SK-N-SH (cell line): Measurements from ENCODE around the gene HIF1A. TPM values are rescaled to one million over a fixed set of nuclear protein-coding genes. Genes with fewer than 3 reads are reported as not detected.

Experiments
- CTCF ChIA-PET: fragments of 300-600, 350-600 bp; formaldehyde crosslinking; extraction: SDS; loops from one replicate; lab custom pipeline; 2021; lab: Yijun Ruan, JAX
- POLR2A ChIA-PET: fragments of 350-600 bp; sonication (Branson Sonifier 250); formaldehyde crosslinking; extraction: SDS; loops from one replicate; lab custom pipeline; 2020; ENCODE audit warnings: antibody characterized with exemption, inconsistent platforms; lab: Yijun Ruan, JAX
- DNase-seq: peaks from one replicate; pipeline ENCODE4 v3.0.0; 2012
- H2AFZ ChIP-seq: fragments of 200-600 bp; sonication (generic); 2 replicates; pipeline ENCODE4 v1.8.1; 2016; ENCODE audit warnings: antibody characterized with exemption, mild to moderate bottlenecking, low read depth
- H3F3A ChIP-seq: fragments of 200-600 bp; sonication (generic); replicated peaks from 2 replicates; pipeline ENCODE3; 2016; ENCODE audit warnings: antibody characterized with exemption, mild to moderate bottlenecking; ENCODE audit not compliant: insufficient read depth
- H3K27ac ChIP-seq, 2 experiments: fragments of 200-500 bp in 1 of 2; fragments of 200-600 bp in 1 of 2; sonication (Bioruptor generic) in 1 of 2; sonication (generic), shearing (Covaris generic) in 1 of 2; 2 replicates each; pipeline versions ENCODE4 v1.5.1 to v1.6.1; 2014 to 2016; ENCODE audit warnings: low read depth in 2 of 2, inconsistent platforms in 1 of 2, low read length in 1 of 2, mild to moderate bottlenecking in 1 of 2, mixed read lengths in 1 of 2
- H3K27me3 ChIP-seq: fragments of 200-600 bp; sonication (generic), shearing (Covaris generic); 2 replicates; pipeline ENCODE4 v1.6.1; 2016; ENCODE audit warnings: mixed run types; ENCODE audit not compliant: insufficient read depth
- H3K36me3 ChIP-seq, 2 experiments: fragments of 200-500 bp in 1 of 2; fragments of 200-600 bp in 1 of 2; sonication (Bioruptor generic) in 1 of 2; sonication (generic) in 1 of 2; replicated peaks in 1 of 2; 2 replicates each; pipeline versions ENCODE3 to v1.5.1; 2014 to 2016; ENCODE audit warnings: low read length in 1 of 2, mild to moderate bottlenecking in 1 of 2; ENCODE audit not compliant: insufficient read depth in 2 of 2, control insufficient read depth in 1 of 2
- H3K4me1 ChIP-seq, 2 experiments: fragments of 200-500 bp in 1 of 2; fragments of 200-600 bp in 1 of 2; sonication (Bioruptor generic) in 1 of 2; sonication (generic), shearing (Covaris generic) in 1 of 2; 2 replicates each; pipeline versions ENCODE4 v1.5.1 to v1.6.1; 2014 to 2016; ENCODE audit warnings: low read depth in 1 of 2, low read length in 1 of 2, mixed run types in 1 of 2; ENCODE audit not compliant: insufficient read depth in 2 of 2, control insufficient read depth in 1 of 2
- H3K4me2 ChIP-seq: fragments of 200-600 bp; sonication (generic), shearing (Covaris generic); 2 replicates; pipeline ENCODE4 v1.6.1; 2017; ENCODE audit warnings: mixed run types
- H3K4me3 ChIP-seq, 2 experiments: fragments of 200-500 bp in 1 of 2; fragments of 200-600 bp in 1 of 2; sonication (Bioruptor generic) in 1 of 2; sonication (generic), shearing (Covaris generic) in 1 of 2; 2 replicates each; pipeline versions ENCODE4 v1.5.1 to v1.8.1; 2014 to 2016; ENCODE audit warnings: low read depth in 2 of 2, inconsistent platforms in 1 of 2, low read length in 1 of 2, mild to moderate bottlenecking in 1 of 2, mixed read lengths in 1 of 2, moderate library complexity in 1 of 2
- H3K79me2 ChIP-seq: fragments of 200-600 bp; sonication (generic); 2 replicates; pipeline ENCODE4 v1.8.1; 2017; ENCODE audit warnings: mild to moderate bottlenecking; ENCODE audit not compliant: insufficient read depth
- H3K9ac ChIP-seq: fragments of 200-600 bp; sonication (generic); 2 replicates; pipeline ENCODE4 v1.6.1; 2017; ENCODE audit warnings: mixed run types
- H3K9me2 ChIP-seq: fragments of 200-600 bp; sonication (generic); 2 replicates; pipeline ENCODE4 v1.6.1; 2017; ENCODE audit warnings: mixed run types
- H3K9me3 ChIP-seq: fragments of 200-600 bp; sonication (generic); 2 replicates; pipeline ENCODE4 v1.6.1; 2017; ENCODE audit warnings: mixed run types, mild to moderate bottlenecking, moderate library complexity
- H4K20me1 ChIP-seq: fragments of 200-600 bp; sonication (generic); 2 replicates; pipeline ENCODE4 v1.6.1; 2017; ENCODE audit warnings: mild to moderate bottlenecking, mixed run types; ENCODE audit not compliant: insufficient read depth
- FOSL2 ChIP-seq: IDR thresholded peaks from 2 replicates; pipeline ENCODE4 v1.4.0; 2012; ENCODE audit warnings: low read depth, mild to moderate bottlenecking, moderate library complexity, borderline replicate concordance
- GABPA ChIP-seq: IDR thresholded peaks from 2 replicates; pipeline ENCODE4 v1.4.0; 2012; ENCODE audit warnings: low read depth, mild to moderate bottlenecking
- GATA2 ChIP-seq: sonication (generic); formaldehyde crosslinking; IDR thresholded peaks from 2 replicates; pipeline ENCODE4 v1.5.0; 2020; ENCODE audit warnings: mild to moderate bottlenecking, missing genetic modification reagents
- IRF3 ChIP-seq: fragments of 150-350 bp; IDR thresholded peaks from 2 replicates; pipeline ENCODE4 v1.6.1; 2016; ENCODE audit warnings: mild to moderate bottlenecking, low read depth, low read length
- MXI1 ChIP-seq: IDR thresholded peaks from 2 replicates; pipeline ENCODE4 v1.6.1; 2012; ENCODE audit warnings: mild to moderate bottlenecking, low read depth, low read length, improper control_type of control experiment
- NRF1 ChIP-seq: IDR thresholded peaks from 2 replicates; pipeline ENCODE4 v1.6.1; 2012; ENCODE audit warnings: low read depth, mild to moderate bottlenecking, low read length
- POLR2AphosphoS5 ChIP-seq: IDR thresholded peaks from 2 replicates; pipeline ENCODE4 v1.6.1; 2012; ENCODE audit warnings: low read depth, low read length
- RXRA ChIP-seq: IDR thresholded peaks from 2 replicates; pipeline ENCODE4 v1.4.0; 2012; ENCODE audit warnings: low read depth, mild to moderate bottlenecking, borderline replicate concordance
- SIN3A ChIP-seq: IDR thresholded peaks from 2 replicates; pipeline ENCODE4 v1.6.1; 2012; ENCODE audit warnings: low read depth, mild to moderate bottlenecking, low read length, moderate library complexity, borderline replicate concordance
- TEAD4 ChIP-seq: IDR thresholded peaks from 2 replicates; pipeline ENCODE4 v1.4.0; 2012; ENCODE audit warnings: mild to moderate bottlenecking, borderline replicate concordance; ENCODE audit not compliant: insufficient read depth
- ZBTB33 ChIP-seq: IDR thresholded peaks from 2 replicates; pipeline ENCODE4 v1.4.0; 2012; ENCODE audit warnings: low read depth, borderline replicate concordance
- WGBS: methylation state at CpG from one replicate; pipeline ENCODE4 v1.1.6; 2017; ENCODE audit warnings: low lambda C conversion rate; 5-methylcytosine and 5-hydroxymethylcytosine counted together
- polyA plus RNA-seq, 3 experiments: library from polyadenylated mRNA; depleted of rRNA; stranded (reverse); fragments of >200 nt; gene quantifications; 2 replicates each; pipeline ENCODE4 v1.2.3, GENCODE V29; 2012
- TF ChIP-seq, protein P1 (sequence below): IDR thresholded peaks from 2 replicates; pipeline ENCODE4 v1.4.0; 2012; ENCODE audit warnings: low read depth, borderline replicate concordance
- TF ChIP-seq, protein P2 (sequence below): fragments of 200-600 bp; sonication (generic); IDR thresholded peaks from 2 replicates; pipeline ENCODE4 v1.6.1; 2017; ENCODE audit warnings: antibody characterized with exemption, mild to moderate bottlenecking, moderate library complexity

The HIF1A gene
- polyA plus RNA-seq, 1 of the 3 experiments (the other 2 are of a cell fraction): 20.8 TPM

- H3K4me1 ChIP-seq: no peaks in the 10 kb centered on the region; a peak in 1 of 4 replicates
- no peaks in the 10 kb centered on the region for H3K9me3 ChIP-seq
- H3F3A ChIP-seq: peaks cover 14% of the 10 kb centered on the region
- peaks cover 83 to 85% of the 10 kb centered on the region in 2 experiments for H3K36me3 ChIP-seq
- H3K27me3 ChIP-seq: no peaks in the 10 kb centered on the region
- ChIA-PET POLR2A (no interaction called here), CTCF (interaction anchor here (0.6 to 1.4 kb wide), 3 partner anchors 13 to 286 kb away, joined by 3 to 5 read pairs (median 3); no protein-coding TSS in a partner anchor)
- no peak overlapping the region; a peak in 1 of 4 replicates for H3K27ac ChIP-seq
- no peak overlapping the region for H3K4me3 ChIP-seq
- no peak overlapping the region for H3K9ac ChIP-seq
- DNase-seq: no peak
- no peak for TF ChIP-seq RXRA
- TF ChIP-seq, protein P1, sequence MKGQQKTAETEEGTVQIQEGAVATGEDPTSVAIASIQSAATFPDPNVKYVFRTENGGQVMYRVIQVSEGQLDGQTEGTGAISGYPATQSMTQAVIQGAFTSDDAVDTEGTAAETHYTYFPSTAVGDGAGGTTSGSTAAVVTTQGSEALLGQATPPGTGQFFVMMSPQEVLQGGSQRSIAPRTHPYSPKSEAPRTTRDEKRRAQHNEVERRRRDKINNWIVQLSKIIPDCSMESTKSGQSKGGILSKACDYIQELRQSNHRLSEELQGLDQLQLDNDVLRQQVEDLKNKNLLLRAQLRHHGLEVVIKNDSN: no peak
- TF ChIP-seq GABPA: no peak
- TF ChIP-seq TEAD4: no peak
- TF ChIP-seq NRF1: no peak
- no peak for TF ChIP-seq SIN3A
- no peak for TF ChIP-seq GATA2 (CRISPR knock-in tag)
- TF ChIP-seq MXI1: no peak
- no peak for TF ChIP-seq FOSL2
- no peak for TF ChIP-seq IRF3
- TF ChIP-seq POLR2AphosphoS5: no peak
- TF ChIP-seq, protein P2, sequence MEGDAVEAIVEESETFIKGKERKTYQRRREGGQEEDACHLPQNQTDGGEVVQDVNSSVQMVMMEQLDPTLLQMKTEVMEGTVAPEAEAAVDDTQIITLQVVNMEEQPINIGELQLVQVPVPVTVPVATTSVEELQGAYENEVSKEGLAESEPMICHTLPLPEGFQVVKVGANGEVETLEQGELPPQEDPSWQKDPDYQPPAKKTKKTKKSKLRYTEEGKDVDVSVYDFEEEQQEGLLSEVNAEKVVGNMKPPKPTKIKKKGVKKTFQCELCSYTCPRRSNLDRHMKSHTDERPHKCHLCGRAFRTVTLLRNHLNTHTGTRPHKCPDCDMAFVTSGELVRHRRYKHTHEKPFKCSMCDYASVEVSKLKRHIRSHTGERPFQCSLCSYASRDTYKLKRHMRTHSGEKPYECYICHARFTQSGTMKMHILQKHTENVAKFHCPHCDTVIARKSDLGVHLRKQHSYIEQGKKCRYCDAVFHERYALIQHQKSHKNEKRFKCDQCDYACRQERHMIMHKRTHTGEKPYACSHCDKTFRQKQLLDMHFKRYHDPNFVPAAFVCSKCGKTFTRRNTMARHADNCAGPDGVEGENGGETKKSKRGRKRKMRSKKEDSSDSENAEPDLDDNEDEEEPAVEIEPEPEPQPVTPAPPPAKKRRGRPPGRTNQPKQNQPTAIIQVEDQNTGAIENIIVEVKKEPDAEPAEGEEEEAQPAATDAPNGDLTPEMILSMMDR: no peak
- no peak for TF ChIP-seq ZBTB33
- TF ChIP-seq, all 33 proteins: peak for 0
- WGBS: 79% methylated on average over 4 of the region's 4 CpGs
- H4K20me1 ChIP-seq: no peaks in the 10 kb centered on the region; the same call in 1 of the 2 replicates
- no peaks in the 10 kb centered on the region for H3K9me2 ChIP-seq
- H2AFZ ChIP-seq: no peak overlapping the region
- no peak overlapping the region for H3K4me2 ChIP-seq
- H3K79me2 ChIP-seq: peaks cover 26% of the 10 kb centered on the region
Observed at GRCh38 chr14:61736751-61737150, 41.4 kb downstream of the HIF1A start.
